HEK293 (cell line): Measurements from ENCODE around the gene PITPNC1.

Experiments used
- CTCF ChIA-PET: fragments of 350-600 bp; formaldehyde crosslinking; extraction: SDS; loops from one replicate; lab custom pipeline; 2021; ENCODE audit warnings: antibody characterized with exemption; lab: Yijun Ruan, JAX
- POLR2A ChIA-PET: fragments of 300-600 bp; formaldehyde crosslinking; extraction: SDS; loops from one replicate; lab custom pipeline; 2020; ENCODE audit warnings: antibody characterized with exemption, inconsistent platforms; lab: Yijun Ruan, JAX
- H3K27ac ChIP-seq: fragments of 200-500 bp; sonication (Bioruptor generic); 2 replicates; pipeline ENCODE4 v1.5.1; 2014; ENCODE audit warnings: low read depth, low read length, control low read depth, inconsistent platforms; ENCODE audit errors: extremely low read depth
- H3K36me3 ChIP-seq, 2 experiments: fragments of 200-500 bp in 1 of 2; sonication (Bioruptor generic) in 1 of 2; 1 replicate in 1 of 2; 2 replicates in 1 of 2; pipeline ENCODE4 v1.5.1; 2014 to 2017; ENCODE audit warnings: inconsistent platforms in 2 of 2, low read length in 2 of 2; ENCODE audit not compliant: control insufficient read depth in 2 of 2, insufficient read depth in 1 of 2
- H3K4me1 ChIP-seq: fragments of 200-500 bp; sonication (Bioruptor generic); 2 replicates; pipeline ENCODE4 v1.5.1; 2014; ENCODE audit warnings: mild to moderate bottlenecking, low read length, inconsistent platforms; ENCODE audit not compliant: control insufficient read depth, insufficient read depth
- H3K4me3 ChIP-seq: 2 replicates; pipeline ENCODE4 v1.5.1; 2011; ENCODE audit warnings: low read depth, mild to moderate bottlenecking, control low read depth, low read length, moderate library complexity
- H3K9me3 ChIP-seq: fragments of 200-500 bp; sonication (Bioruptor generic); 2 replicates; pipeline ENCODE4 v1.5.1; 2014; ENCODE audit warnings: low read depth, low read length, inconsistent platforms; ENCODE audit not compliant: control insufficient read depth, insufficient read depth
- FEZF1 ChIP-seq: fragments of 450-650 bp; formaldehyde crosslinking; IDR thresholded peaks from 2 replicates; pipeline ENCODE4 v1.5.1; 2016; ENCODE audit warnings: missing biosample characterization, missing genetic modification characterization
- HOXD13 ChIP-seq: sonication (generic); formaldehyde crosslinking; IDR thresholded peaks from 2 replicates; pipeline ENCODE4 v1.8.0; 2022; ENCODE audit warnings: missing genetic modification reagents, borderline replicate concordance
- KLF1 ChIP-seq: fragments of 450-650 bp; formaldehyde crosslinking; IDR thresholded peaks from 2 replicates; pipeline ENCODE4 v1.5.1; 2016; ENCODE audit warnings: missing biosample characterization, missing genetic modification characterization
- MEIS1 ChIP-seq: sonication (generic); formaldehyde crosslinking; IDR thresholded peaks from 2 replicates; pipeline ENCODE4 v1.8.1; 2022; ENCODE audit warnings: missing genetic modification reagents, mild to moderate bottlenecking, borderline replicate concordance
- SCRT2 ChIP-seq: fragments of 450-650 bp; formaldehyde crosslinking; IDR thresholded peaks from 2 replicates; pipeline ENCODE4 v1.5.1; 2016; ENCODE audit warnings: missing biosample characterization, missing genetic modification characterization
- TRIM28 ChIP-seq: IDR thresholded peaks from 2 replicates; pipeline ENCODE4 v1.6.1; 2011; ENCODE audit warnings: low read length, control low read depth, borderline replicate concordance
- WT1 ChIP-seq: fragments of 450-650 bp; formaldehyde crosslinking; IDR thresholded peaks from 2 replicates; pipeline ENCODE4 v1.5.1; 2016; ENCODE audit warnings: missing biosample characterization, missing genetic modification characterization
- YY1 ChIP-seq: fragments of 450-650 bp; formaldehyde crosslinking; IDR thresholded peaks from 2 replicates; pipeline ENCODE4 v1.5.1; 2018; ENCODE audit warnings: missing biosample characterization, missing genetic modification characterization
- ZIC2 ChIP-seq: fragments of 450-650 bp; formaldehyde crosslinking; IDR thresholded peaks from 2 replicates; pipeline ENCODE4 v1.5.1; 2016; ENCODE audit warnings: missing biosample characterization, missing genetic modification characterization
- ZNF138 ChIP-seq: fragments of 450-650 bp; formaldehyde crosslinking; IDR thresholded peaks from 2 replicates; pipeline ENCODE4 v1.5.1; 2016; ENCODE audit warnings: missing biosample characterization, missing genetic modification characterization, borderline replicate concordance
- ZNF146 ChIP-seq: fragments of 450-650 bp; formaldehyde crosslinking; IDR thresholded peaks from 2 replicates; pipeline ENCODE4 v1.5.1; 2016; ENCODE audit warnings: missing biosample characterization, missing genetic modification characterization
- ZNF16 ChIP-seq: fragments of 450-650 bp; formaldehyde crosslinking; IDR thresholded peaks from 2 replicates; pipeline ENCODE4 v1.5.1; 2016; ENCODE audit warnings: low read depth, missing biosample characterization, missing genetic modification characterization
- ZNF214 ChIP-seq: fragments of 450-650 bp; formaldehyde crosslinking; IDR thresholded peaks from 2 replicates; pipeline ENCODE4 v1.5.1; 2017; ENCODE audit warnings: missing biosample characterization, mild to moderate bottlenecking, missing genetic modification characterization, borderline replicate concordance
- ZNF292 ChIP-seq: fragments of 450-650 bp; formaldehyde crosslinking; IDR thresholded peaks from 2 replicates; pipeline ENCODE4 v1.5.1; 2016; ENCODE audit warnings: low read depth, missing biosample characterization, missing genetic modification characterization, borderline replicate concordance
- ZNF350 ChIP-seq: fragments of 450-650 bp; formaldehyde crosslinking; IDR thresholded peaks from 2 replicates; pipeline ENCODE4 v1.5.0; 2017; ENCODE audit warnings: missing biosample characterization, mild to moderate bottlenecking, missing genetic modification characterization
- ZNF423 ChIP-seq: fragments of 450-650 bp; formaldehyde crosslinking; IDR thresholded peaks from 2 replicates; pipeline ENCODE4 v1.5.1; 2016; ENCODE audit warnings: missing biosample characterization, missing genetic modification characterization
- ZNF426 ChIP-seq: fragments of 450-650 bp; formaldehyde crosslinking; IDR thresholded peaks from 2 replicates; pipeline ENCODE4 v1.5.1; 2017; ENCODE audit warnings: missing biosample characterization, missing genetic modification characterization, mild to moderate bottlenecking, inconsistent platforms, moderate library complexity
- ZNF560 ChIP-seq: fragments of 450-650 bp; formaldehyde crosslinking; IDR thresholded peaks from 2 replicates; pipeline ENCODE4 v1.5.1; 2017; ENCODE audit warnings: missing biosample characterization, missing genetic modification characterization, borderline replicate concordance
- ZNF571 ChIP-seq: fragments of 450-650 bp; formaldehyde crosslinking; IDR thresholded peaks from 2 replicates; pipeline ENCODE4 v1.5.0; 2017; ENCODE audit warnings: missing biosample characterization, missing genetic modification characterization
- ZNF596 ChIP-seq: fragments of 450-650 bp; IDR thresholded peaks from 2 replicates; pipeline ENCODE4 v1.5.0; 2018; ENCODE audit warnings: missing biosample characterization, mild to moderate bottlenecking, missing genetic modification characterization, moderate library complexity
- ZNF600 ChIP-seq: fragments of 450-650 bp; formaldehyde crosslinking; IDR thresholded peaks from 2 replicates; pipeline ENCODE4 v1.5.1; 2016; ENCODE audit warnings: missing biosample characterization, missing genetic modification characterization
- ZNF664 ChIP-seq: fragments of 450-650 bp; formaldehyde crosslinking; IDR thresholded peaks from 2 replicates; pipeline ENCODE4 v1.5.1; 2016; ENCODE audit warnings: missing biosample characterization, missing genetic modification characterization
- ZNF830 ChIP-seq: fragments of 450-650 bp; IDR thresholded peaks from 2 replicates; pipeline ENCODE4 v1.5.0; 2018; ENCODE audit warnings: missing biosample characterization, missing genetic modification characterization, low read depth, mild to moderate bottlenecking, moderate library complexity
- ZSCAN16 ChIP-seq: fragments of 450-650 bp; formaldehyde crosslinking; IDR thresholded peaks from 2 replicates; pipeline ENCODE4 v1.5.1; 2016; ENCODE audit warnings: missing biosample characterization, missing genetic modification characterization
- TF ChIP-seq, protein P1 (sequence below): fragments of 450-650 bp; formaldehyde crosslinking; IDR thresholded peaks from 2 replicates; pipeline ENCODE4 v1.5.1; 2017; ENCODE audit warnings: missing biosample characterization, missing genetic modification characterization
- TF ChIP-seq, protein P2 (sequence below): fragments of 450-650 bp; formaldehyde crosslinking; IDR thresholded peaks from 2 replicates; pipeline ENCODE4 v1.5.1; 2017; ENCODE audit warnings: missing biosample characterization, mild to moderate bottlenecking, missing genetic modification characterization, moderate library complexity
- TF ChIP-seq, protein P3 (sequence below): fragments of 450-650 bp; formaldehyde crosslinking; IDR thresholded peaks from 2 replicates; pipeline ENCODE4 v1.5.1; 2016; ENCODE audit warnings: missing biosample characterization, missing genetic modification characterization
- TF ChIP-seq, protein P4 (sequence below): fragments of 450-650 bp; formaldehyde crosslinking; IDR thresholded peaks from 2 replicates; pipeline ENCODE4 v1.5.1; 2017; ENCODE audit warnings: missing biosample characterization, missing genetic modification characterization

PITPNC1 gene

DNA sequence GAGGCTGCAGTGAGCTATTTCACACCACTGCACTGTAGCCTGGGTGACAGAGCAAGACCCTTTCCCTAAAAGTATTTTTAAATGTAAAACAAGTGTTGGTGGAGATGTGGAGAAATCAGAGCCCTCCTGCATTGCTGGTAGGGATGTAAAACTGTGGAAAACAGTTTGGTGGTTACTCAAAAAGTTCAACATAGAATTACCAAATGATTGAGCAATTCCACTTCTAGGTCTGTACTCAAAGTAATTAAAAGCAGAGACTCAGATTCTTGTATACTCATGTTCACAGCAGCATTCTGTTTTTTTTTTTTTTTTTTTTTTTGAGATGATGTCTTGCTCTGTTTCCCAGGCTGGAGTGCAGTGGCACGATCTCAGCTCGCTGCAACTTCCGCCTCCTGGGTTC is 141.8 kb downstream of the PITPNC1 start:
- no peak overlapping the region for H3K27ac ChIP-seq
- ChIA-PET CTCF (no interaction called here), POLR2A (no interaction called here)
- TF ChIP-seq HOXD13 (CRISPR knock-in tag) (no peak), ZNF571 (tag by site-specific recombination) (no peak), ZNF426 (tag by site-specific recombination) (no peak), MEIS1 (no peak), ZNF292 (tag by site-specific recombination) (no peak), TRIM28 (no peak), ZNF560 (tag by site-specific recombination) (no peak), KLF1 (tag by site-specific recombination) (no peak), SCRT2 (tag by site-specific recombination) (no peak), ZNF600 (tag by site-specific recombination) (no peak), YY1 (tag by site-specific recombination) (no peak)
- TF ChIP-seq, protein P1, sequence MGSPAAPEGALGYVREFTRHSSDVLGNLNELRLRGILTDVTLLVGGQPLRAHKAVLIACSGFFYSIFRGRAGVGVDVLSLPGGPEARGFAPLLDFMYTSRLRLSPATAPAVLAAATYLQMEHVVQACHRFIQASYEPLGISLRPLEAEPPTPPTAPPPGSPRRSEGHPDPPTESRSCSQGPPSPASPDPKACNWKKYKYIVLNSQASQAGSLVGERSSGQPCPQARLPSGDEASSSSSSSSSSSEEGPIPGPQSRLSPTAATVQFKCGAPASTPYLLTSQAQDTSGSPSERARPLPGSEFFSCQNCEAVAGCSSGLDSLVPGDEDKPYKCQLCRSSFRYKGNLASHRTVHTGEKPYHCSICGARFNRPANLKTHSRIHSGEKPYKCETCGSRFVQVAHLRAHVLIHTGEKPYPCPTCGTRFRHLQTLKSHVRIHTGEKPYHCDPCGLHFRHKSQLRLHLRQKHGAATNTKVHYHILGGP = no peak
- TF ChIP-seq, protein P2, sequence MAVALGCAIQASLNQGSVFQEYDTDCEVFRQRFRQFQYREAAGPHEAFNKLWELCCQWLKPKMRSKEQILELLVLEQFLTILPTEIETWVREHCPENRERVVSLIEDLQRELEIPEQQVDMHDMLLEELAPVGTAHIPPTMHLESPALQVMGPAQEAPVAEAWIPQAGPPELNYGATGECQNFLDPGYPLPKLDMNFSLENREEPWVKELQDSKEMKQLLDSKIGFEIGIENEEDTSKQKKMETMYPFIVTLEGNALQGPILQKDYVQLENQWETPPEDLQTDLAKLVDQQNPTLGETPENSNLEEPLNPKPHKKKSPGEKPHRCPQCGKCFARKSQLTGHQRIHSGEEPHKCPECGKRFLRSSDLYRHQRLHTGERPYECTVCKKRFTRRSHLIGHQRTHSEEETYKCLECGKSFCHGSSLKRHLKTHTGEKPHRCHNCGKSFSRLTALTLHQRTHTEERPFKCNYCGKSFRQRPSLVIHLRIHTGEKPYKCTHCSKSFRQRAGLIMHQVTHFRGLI = no peak
- H3K36me3 ChIP-seq = no peaks in the 10 kb centered on the region
- peaks cover 37% of the 10 kb centered on the region for H3K4me1 ChIP-seq
- no peaks in the 10 kb centered on the region; the same call in 1 of the 2 replicates for H3K9me3 ChIP-seq
- H3K4me3 ChIP-seq = no peak overlapping the region

DNA sequence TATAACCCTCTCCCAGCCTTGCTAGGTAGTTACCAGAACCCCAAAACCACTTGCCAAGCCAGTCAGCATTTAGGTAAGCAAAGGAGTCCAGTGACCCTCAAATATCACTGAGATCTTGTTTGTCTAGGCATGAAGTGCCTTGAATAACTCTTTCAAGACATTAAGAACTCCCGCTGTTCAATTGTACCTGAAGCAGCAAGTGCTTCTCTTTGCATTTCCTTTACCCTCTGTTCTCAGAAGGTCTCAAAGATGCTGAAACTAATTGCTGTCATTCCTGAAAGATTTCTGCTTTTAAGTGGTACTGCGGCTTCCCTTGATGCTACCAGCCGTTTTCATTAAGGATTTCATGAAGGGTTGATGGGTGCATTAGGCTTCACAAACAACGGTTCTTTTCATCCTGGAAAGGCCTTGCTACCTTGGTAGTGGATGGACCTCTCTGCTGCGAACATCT is 142.7 kb downstream of the PITPNC1 start:
- H3K4me3 ChIP-seq = no peak overlapping the region
- CTCF ChIA-PET = no interaction called here
- POLR2A ChIA-PET = no interaction called here
- peaks cover 37% of the 10 kb centered on the region for H3K4me1 ChIP-seq
- H3K27ac ChIP-seq = no peak overlapping the region
- no peaks in the 10 kb centered on the region for H3K36me3 ChIP-seq
- TF ChIP-seq ZNF350 (no peak), ZNF600 (tag by site-specific recombination) (no peak), ZNF423 (tag by site-specific recombination) (no peak), ZNF146 (tag by site-specific recombination) (no peak)
- no peaks in the 10 kb centered on the region; the same call in 1 of the 2 replicates for H3K9me3 ChIP-seq

DNA sequence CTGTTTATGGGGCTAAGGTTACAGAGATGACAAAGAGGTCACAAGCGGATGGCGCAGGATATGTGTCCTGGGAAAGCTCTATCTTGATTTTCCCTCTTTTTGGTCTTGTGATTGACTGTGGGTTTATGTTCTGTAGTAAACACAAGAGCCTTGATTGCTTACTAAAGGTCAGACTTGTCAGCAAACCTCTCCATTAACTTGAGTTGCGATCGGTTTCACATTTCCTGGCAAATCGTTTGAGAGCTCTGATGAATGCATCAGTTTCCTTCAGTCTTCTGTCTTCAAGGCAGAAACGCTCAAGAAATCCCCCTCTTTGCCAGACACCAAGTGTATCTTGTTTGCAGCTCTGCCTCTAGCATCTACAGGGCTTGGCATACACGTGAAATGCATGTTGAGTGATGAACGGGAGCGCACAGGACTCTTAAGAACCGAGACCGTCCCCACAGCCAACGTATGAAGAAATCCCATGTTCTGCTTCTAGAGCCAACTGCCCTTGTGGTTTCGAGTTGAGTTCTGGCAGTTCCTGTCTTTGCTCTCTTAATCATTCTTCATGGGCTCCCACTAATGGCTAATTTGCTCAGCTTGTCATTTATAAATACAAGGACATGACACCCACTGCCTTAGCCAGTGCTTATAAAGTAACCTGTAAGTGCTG is 143.3 kb downstream of the PITPNC1 start:
- peaks cover 32% of the 10 kb centered on the region for H3K4me1 ChIP-seq
- H3K36me3 ChIP-seq = no peaks in the 10 kb centered on the region
- H3K27ac ChIP-seq = no peak overlapping the region; the same call in 1 of the 2 replicates
- ChIA-PET CTCF (interaction anchor here (1.1 kb wide), 1 partner anchor 9 kb away, joined by 4 read pairs; no protein-coding TSS in a partner anchor), POLR2A (no interaction called here)
- no peak overlapping the region for H3K4me3 ChIP-seq
- H3K9me3 ChIP-seq = no peaks in the 10 kb centered on the region; the same call in 1 of the 2 replicates
- TF ChIP-seq ZSCAN16 = no peak
- TF ChIP-seq, protein P3, sequence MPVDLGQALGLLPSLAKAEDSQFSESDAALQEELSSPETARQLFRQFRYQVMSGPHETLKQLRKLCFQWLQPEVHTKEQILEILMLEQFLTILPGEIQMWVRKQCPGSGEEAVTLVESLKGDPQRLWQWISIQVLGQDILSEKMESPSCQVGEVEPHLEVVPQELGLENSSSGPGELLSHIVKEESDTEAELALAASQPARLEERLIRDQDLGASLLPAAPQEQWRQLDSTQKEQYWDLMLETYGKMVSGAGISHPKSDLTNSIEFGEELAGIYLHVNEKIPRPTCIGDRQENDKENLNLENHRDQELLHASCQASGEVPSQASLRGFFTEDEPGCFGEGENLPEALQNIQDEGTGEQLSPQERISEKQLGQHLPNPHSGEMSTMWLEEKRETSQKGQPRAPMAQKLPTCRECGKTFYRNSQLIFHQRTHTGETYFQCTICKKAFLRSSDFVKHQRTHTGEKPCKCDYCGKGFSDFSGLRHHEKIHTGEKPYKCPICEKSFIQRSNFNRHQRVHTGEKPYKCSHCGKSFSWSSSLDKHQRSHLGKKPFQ = no peak
- no peak for TF ChIP-seq ZNF830 (tag by site-specific recombination)
- no peak for TF ChIP-seq HOXD13 (CRISPR knock-in tag)
- TF ChIP-seq ZIC2 (tag by site-specific recombination) = no peak
- TF ChIP-seq ZNF596 (tag by site-specific recombination) = no peak
- no peak for TF ChIP-seq ZNF664
- TF ChIP-seq, protein P4, sequence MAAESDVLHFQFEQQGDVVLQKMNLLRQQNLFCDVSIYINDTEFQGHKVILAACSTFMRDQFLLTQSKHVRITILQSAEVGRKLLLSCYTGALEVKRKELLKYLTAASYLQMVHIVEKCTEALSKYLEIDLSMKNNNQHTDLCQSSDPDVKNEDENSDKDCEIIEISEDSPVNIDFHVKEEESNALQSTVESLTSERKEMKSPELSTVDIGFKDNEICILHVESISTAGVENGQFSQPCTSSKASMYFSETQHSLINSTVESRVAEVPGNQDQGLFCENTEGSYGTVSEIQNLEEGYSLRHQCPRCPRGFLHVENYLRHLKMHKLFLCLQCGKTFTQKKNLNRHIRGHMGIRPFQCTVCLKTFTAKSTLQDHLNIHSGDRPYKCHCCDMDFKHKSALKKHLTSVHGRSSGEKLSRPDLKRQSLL = no peak
- no peak for TF ChIP-seq ZNF138 (tag by site-specific recombination)
- peak; percentile 59 for TF ChIP-seq FEZF1
- no peak for TF ChIP-seq ZNF214 (tag by site-specific recombination)
- TF ChIP-seq WT1 (tag by site-specific recombination) = peak; percentile 29; the same call in 1 of the 2 replicates
- TF ChIP-seq ZNF16 = no peak
